Measurements from ENCODE around the gene PTPRG. TPM values are rescaled to one million over a fixed set of nuclear protein-coding genes. Genes with fewer than 3 reads are reported as not detected.

The PTPRG gene
- polyA plus RNA-seq, 3 donors: not detected

DNA sequence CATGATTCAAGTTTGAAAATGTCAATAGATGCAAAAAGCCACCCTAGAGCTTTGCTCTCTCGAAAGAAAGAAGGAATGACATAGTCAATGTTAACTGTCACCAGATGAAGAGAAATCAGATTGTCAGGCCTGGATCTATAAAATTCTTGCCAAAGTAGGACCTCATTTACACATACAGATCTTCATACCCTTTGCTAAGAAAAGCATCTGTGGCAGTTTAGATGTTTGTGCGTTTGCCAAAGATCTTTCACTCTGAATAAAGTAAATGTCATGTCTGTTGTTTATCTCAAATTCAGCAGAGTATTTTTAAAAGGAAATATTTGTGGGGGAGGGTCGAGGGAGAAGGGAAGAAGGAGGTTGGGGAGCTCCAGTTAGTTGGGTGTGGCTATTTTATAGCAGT lies 692.6 kb downstream of the PTPRG start:
- H3K36me3 Mint-ChIP-seq: no peaks in the 10 kb centered on the region
- 80% methylated on average over 1 of the region's 3 CpGs for WGBS (ENCODE audit: insufficient coverage)
- H2AFZ ChIP-seq (ENCODE audit: insufficient read depth, low read depth, low read length, poor library complexity, severe bottlenecking): no peak overlapping the region
- H3K27me3 ChIP-seq (ENCODE audit: control insufficient read depth in 2 of 2, insufficient read depth in 2 of 2, low read length in 2 of 2): peaks cover 0 to 4% of the 10 kb centered on the region in 2 donors
- H3K4me1 ChIP-seq (ENCODE audit: control insufficient read depth in 1 of 2, insufficient read depth in 2 of 2, low read length in 2 of 2): no peaks in the 10 kb centered on the region
- DNase-seq: no peak
- H3K4me3 Mint-ChIP-seq: no peak overlapping the region
- peaks cover 0 to 5% (median 0%) of the 10 kb centered on the region in 7 donors for H3K9me3 Mint-ChIP-seq
- no peaks in the 10 kb centered on the region for H3K9me3 ChIP-seq (replicated peaks in 1 of 2; ENCODE audit: control insufficient read depth in 1 of 2, insufficient read depth in 1 of 2, low read length in 2 of 2)
- H3K27ac ChIP-seq (ENCODE audit: low read depth in 1 of 2, low read length in 2 of 2): no peak overlapping the region
- H3K9ac ChIP-seq (ENCODE audit: insufficient read depth, low read length, poor library complexity, severe bottlenecking): no peak overlapping the region
- H3K27ac Mint-ChIP-seq: no peak overlapping the region
- no peaks in the 10 kb centered on the region for H3K36me3 ChIP-seq (replicated peaks in 1 of 2; ENCODE audit: control insufficient read depth in 1 of 2, insufficient read depth in 2 of 2, low read length in 2 of 2)
- H3K4me3 ChIP-seq (replicated peaks in 1 of 3; ENCODE audit: low read depth in 2 of 3, low read length in 3 of 3): no peak overlapping the region
- H3K79me2 ChIP-seq (ENCODE audit: insufficient read depth, low read length): no peaks in the 10 kb centered on the region
- TF ChIP-seq, protein P1, sequence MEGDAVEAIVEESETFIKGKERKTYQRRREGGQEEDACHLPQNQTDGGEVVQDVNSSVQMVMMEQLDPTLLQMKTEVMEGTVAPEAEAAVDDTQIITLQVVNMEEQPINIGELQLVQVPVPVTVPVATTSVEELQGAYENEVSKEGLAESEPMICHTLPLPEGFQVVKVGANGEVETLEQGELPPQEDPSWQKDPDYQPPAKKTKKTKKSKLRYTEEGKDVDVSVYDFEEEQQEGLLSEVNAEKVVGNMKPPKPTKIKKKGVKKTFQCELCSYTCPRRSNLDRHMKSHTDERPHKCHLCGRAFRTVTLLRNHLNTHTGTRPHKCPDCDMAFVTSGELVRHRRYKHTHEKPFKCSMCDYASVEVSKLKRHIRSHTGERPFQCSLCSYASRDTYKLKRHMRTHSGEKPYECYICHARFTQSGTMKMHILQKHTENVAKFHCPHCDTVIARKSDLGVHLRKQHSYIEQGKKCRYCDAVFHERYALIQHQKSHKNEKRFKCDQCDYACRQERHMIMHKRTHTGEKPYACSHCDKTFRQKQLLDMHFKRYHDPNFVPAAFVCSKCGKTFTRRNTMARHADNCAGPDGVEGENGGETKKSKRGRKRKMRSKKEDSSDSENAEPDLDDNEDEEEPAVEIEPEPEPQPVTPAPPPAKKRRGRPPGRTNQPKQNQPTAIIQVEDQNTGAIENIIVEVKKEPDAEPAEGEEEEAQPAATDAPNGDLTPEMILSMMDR (IDR thresholded peaks at IDR 0.05): no peak
- no peak overlapping the region for H3K4me2 ChIP-seq (replicated peaks; ENCODE audit: extremely low read depth, low read length, poor library complexity, severe bottlenecking)
- intact Hi-C loops (cut with micrococcal nuclease): no loop called here
- peaks cover 0 to 7% (median 6%) of the 10 kb centered on the region in 3 donors for H3K27me3 Mint-ChIP-seq (ENCODE audit: low read depth in 3 of 3)
- no peaks in the 10 kb centered on the region for H4K20me1 ChIP-seq (ENCODE audit: insufficient read depth, low read length)
- no peaks in the 10 kb centered on the region for H3K4me1 Mint-ChIP-seq

GRCh38 chr3:62255758-62256157 lies 694.4 kb downstream of the PTPRG start:
- no peaks in the 10 kb centered on the region for H3K36me3 Mint-ChIP-seq
- H3K4me3 Mint-ChIP-seq: no peak overlapping the region
- Histone ChIP-seq H3K27ac (ENCODE audit: low read depth in 1 of 2, low read length in 2 of 2) (no peak overlapping the region), H3K79me2 (ENCODE audit: insufficient read depth, low read length) (no peaks in the 10 kb centered on the region), H3K36me3 (replicated peaks in 1 of 2; ENCODE audit: control insufficient read depth in 1 of 2, insufficient read depth in 2 of 2, low read length in 2 of 2) (no peaks in the 10 kb centered on the region), H3K9ac (ENCODE audit: insufficient read depth, low read length, poor library complexity, severe bottlenecking) (no peak overlapping the region), H2AFZ (ENCODE audit: insufficient read depth, low read depth, low read length, poor library complexity, severe bottlenecking) (no peak overlapping the region), H3K4me1 (ENCODE audit: control insufficient read depth in 1 of 2, insufficient read depth in 2 of 2, low read length in 2 of 2) (no peaks in the 10 kb centered on the region), H3K4me3 (replicated peaks in 1 of 3; ENCODE audit: low read depth in 2 of 3, low read length in 3 of 3) (no peak overlapping the region), H4K20me1 (ENCODE audit: insufficient read depth, low read length) (no peaks in the 10 kb centered on the region), H3K9me3 (replicated peaks in 1 of 2; ENCODE audit: control insufficient read depth in 1 of 2, insufficient read depth in 1 of 2, low read length in 2 of 2) (no peaks in the 10 kb centered on the region), H3K4me2 (replicated peaks; ENCODE audit: extremely low read depth, low read length, poor library complexity, severe bottlenecking) (no peak overlapping the region), H3K27me3 (ENCODE audit: control insufficient read depth in 2 of 2, insufficient read depth in 2 of 2, low read length in 2 of 2) (peaks cover 0 to 4% of the 10 kb centered on the region in 2 donors)
- no peak for DNase-seq
- 100% methylated on average over 1 of the region's 2 CpGs for WGBS (ENCODE audit: insufficient coverage)
- no peak overlapping the region for H3K27ac Mint-ChIP-seq
- peaks cover 0 to 4% (median 4%) of the 10 kb centered on the region in 3 donors for H3K27me3 Mint-ChIP-seq (ENCODE audit: low read depth in 3 of 3)
- intact Hi-C loops (cut with micrococcal nuclease): no loop called here
- no peaks in the 10 kb centered on the region for H3K4me1 Mint-ChIP-seq
- TF ChIP-seq, protein P1 (IDR thresholded peaks at IDR 0.05): no peak
- peaks cover 0 to 5% (median 0%) of the 10 kb centered on the region in 7 donors for H3K9me3 Mint-ChIP-seq
